ENCODE data around the gene PTGIS. TPM values are rescaled to one million over a fixed set of nuclear protein-coding genes. Genes with fewer than 3 reads are reported as not detected.

PTGIS gene
- total and polyA plus RNA-seq, 2 of the 4 experiments (the other 2 are of a cell fraction): 1.6 to 2.6 TPM

DNA sequence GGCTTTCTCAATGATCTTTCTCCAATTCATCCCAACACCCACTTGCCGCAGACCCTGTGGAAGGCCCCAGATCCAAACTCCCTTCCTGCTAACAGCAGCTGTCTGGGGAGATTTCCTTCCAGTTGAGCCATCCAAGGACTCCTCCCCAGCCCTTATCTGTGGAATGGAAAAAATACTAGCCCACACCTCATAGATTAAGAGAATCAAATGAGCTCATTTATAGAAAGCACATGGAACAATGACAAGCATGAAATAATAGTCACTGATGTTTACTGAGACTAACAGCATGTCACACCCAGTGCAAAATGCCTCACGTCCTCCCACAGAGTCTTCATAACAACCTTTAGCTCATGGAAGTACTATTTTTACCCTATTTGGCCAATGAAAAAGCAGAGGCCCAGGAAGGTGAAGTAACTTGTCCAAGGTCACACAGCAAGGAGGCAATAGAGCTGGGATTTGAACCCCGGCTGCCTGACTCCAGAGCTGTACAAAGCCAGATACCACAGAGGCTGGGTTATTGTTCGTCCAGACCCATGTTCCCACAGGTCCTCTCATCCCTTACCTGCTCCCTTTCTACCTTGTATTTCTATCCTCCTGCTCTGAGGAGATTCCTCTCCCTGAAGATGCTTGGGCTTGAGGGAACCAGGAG lies 23.4 kb upstream of the PTGIS start (continued):
- TF ChIP-seq CEBPB (IDR thresholded peaks at IDR 0.05; ENCODE audit: low read depth, low read length): no peak

DNA sequence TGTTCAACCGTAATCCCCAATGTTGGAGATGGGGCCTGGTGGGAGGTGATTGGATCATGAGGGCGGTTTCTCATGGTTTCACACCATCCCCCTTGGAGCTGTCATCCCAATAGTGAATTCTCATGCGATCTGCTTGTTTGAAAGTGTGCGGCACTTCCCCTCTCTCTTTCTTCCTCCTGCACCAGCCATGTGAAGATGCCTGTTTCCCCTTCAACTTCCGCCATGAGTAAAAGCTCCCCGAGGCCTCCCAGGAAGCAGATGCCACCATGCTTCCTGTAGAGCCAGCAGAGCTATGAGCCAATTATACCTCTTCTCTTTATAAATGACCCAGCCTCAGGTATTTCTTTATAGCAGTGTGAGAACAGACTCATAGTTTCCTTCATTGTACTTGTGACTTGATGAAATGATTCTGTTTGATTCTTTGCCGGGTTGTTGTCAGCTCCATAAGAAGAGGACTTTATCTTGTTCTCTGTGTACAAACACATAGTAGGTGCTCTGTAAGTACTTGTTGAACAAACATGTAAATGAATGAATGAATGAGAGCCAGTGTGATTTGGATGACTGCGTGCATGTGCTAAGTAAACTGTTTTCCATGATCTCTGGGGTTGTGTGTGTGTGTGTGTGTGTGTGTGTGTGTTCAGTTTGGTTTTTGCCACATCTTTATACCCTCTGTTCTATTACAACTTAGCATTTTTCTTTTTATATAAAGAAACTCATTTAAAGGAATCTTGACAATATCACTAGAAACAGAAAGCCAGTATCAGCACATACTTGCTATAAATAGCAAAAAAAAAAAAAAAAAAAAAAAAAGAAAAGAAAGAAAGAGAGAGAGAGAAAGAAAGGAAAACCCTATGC lies 22.5 kb upstream of the PTGIS start:
- H3K4me2 ChIP-seq (ENCODE audit: low read depth, low read length): no peak overlapping the region
- no peak overlapping the region for H2BK20ac ChIP-seq (ENCODE audit: low read depth, low read length)
- H3K14ac ChIP-seq (replicated peaks; ENCODE audit: low read depth, low read length): no peak overlapping the region
- ATAC-seq (ENCODE audit: low read depth): no peak
- in situ Hi-C loops (cut with MboI; ENCODE audit: low sequenced_read_pairs): no loop called here
- no peaks in the 10 kb centered on the region for H3K36me3 ChIP-seq (ENCODE audit: control insufficient read depth, insufficient read depth, low read length)
- no peaks in the 10 kb centered on the region for H3K79me1 ChIP-seq (ENCODE audit: low read depth in 1 of 2, low read length in 2 of 2)
- intact Hi-C loops (cut with micrococcal nuclease): no loop called here
- H3K4me3 ChIP-seq (ENCODE audit: insufficient read depth, low read depth, low read length): no peak overlapping the region
- H2BK15ac ChIP-seq (ENCODE audit: low read depth, low read length): peak overlapping the region; percentile 37; the same call in 1 of the 3 replicates
- peak overlapping the region; percentile 3 to 10; a peak in 1 of 4 replicates for H4K8ac ChIP-seq (ENCODE audit: low read depth in 2 of 2, low read length in 2 of 2)
- H3K56ac ChIP-seq (ENCODE audit: extremely low read depth, insufficient read depth, low read length): no peak overlapping the region
- H3K9ac ChIP-seq (ENCODE audit: low read depth, low read length): no peak overlapping the region; the same call in 1 of the 2 replicates
- H3K4me1 ChIP-seq (ENCODE audit: control insufficient read depth, insufficient read depth, low read length): peaks cover 29% of the 10 kb centered on the region
- no peak overlapping the region for H3K27ac ChIP-seq (ENCODE audit: insufficient read depth, low read length)
- ChIA-PET POLR2A (ENCODE audit: unreplicated experiment) (no interaction called here), CTCF (interaction anchor here (1.0 to 1.6 kb wide), 2 partner anchors 10 to 49 kb away, joined by 3 to 4 read pairs; no protein-coding TSS in a partner anchor)
- H2AK9ac ChIP-seq (replicated peaks; ENCODE audit: low read depth, low read length, poor library complexity): peak overlapping the region; percentile 51
- 93% methylated on average over 4 of the region's 8 CpGs; no CpG with 5 or more reads in 1 of the 2 experiments for WGBS, 2 experiments (ENCODE audit: extremely low coverage in 2 of 2, insufficient read length in 1 of 2)
- BruUV-seq (replicated peaks): no TSS peak
- dilution Hi-C loops (cut with HindIII; ENCODE audit: low sequenced_read_pairs, unreplicated experiment): no loop called here
- H3K9me1 ChIP-seq (ENCODE audit: insufficient read depth, low read length): 0 out of 2 replicates have a peak, but pooled peaks cover 6% of the 10 kb centered on the region
- H4K20me1 ChIP-seq (ENCODE audit: insufficient read depth, low read length): no peaks in the 10 kb centered on the region
- no peaks in the 10 kb centered on the region for H3K9me3 ChIP-seq (ENCODE audit: control insufficient read depth, insufficient read depth, low read length)
- H2AK5ac ChIP-seq (ENCODE audit: low read depth, low read length): no peak overlapping the region; the same call in 1 of the 2 replicates
- no peaks in the 10 kb centered on the region for H3K27me3 ChIP-seq (ENCODE audit: control insufficient read depth, insufficient read depth, low read length)
- 0 out of 2 replicates have a peak overlapping the region, but pooled peaks have one; percentile 4 for H2BK120ac ChIP-seq (ENCODE audit: low read depth, low read length)
- no peak overlapping the region; the same call in 1 of the 2 replicates for H3K4ac ChIP-seq (ENCODE audit: low read depth, low read length)
- peak overlapping the region; percentile 40; the same call in 1 of the 2 replicates for H4K91ac ChIP-seq (ENCODE audit: insufficient read depth, low read depth, low read length)
- H3K18ac ChIP-seq (ENCODE audit: low read depth, low read length): peak overlapping the region; percentile 51; the same call in 1 of the 2 replicates
- H3K23ac ChIP-seq (ENCODE audit: low read depth, low read length): no peak overlapping the region
- H4K5ac ChIP-seq (ENCODE audit: low read depth, low read length): peak overlapping the region; percentile 40; the same call in 1 of the 2 replicates
- no peak overlapping the region for H2AFZ ChIP-seq (replicated peaks; ENCODE audit: low read length, poor library complexity)
- no peak for DNase-seq
- peak overlapping the region; percentile 64 for H2BK5ac ChIP-seq (ENCODE audit: low read depth, low read length, poor library complexity, severe bottlenecking)
- no peak for TF ChIP-seq RFX5 (IDR thresholded peaks at IDR 0.05; ENCODE audit: low read depth, low read length)
- TF ChIP-seq CEBPB (IDR thresholded peaks at IDR 0.05; ENCODE audit: low read depth, low read length): no peak
- TF ChIP-seq, protein P1, sequence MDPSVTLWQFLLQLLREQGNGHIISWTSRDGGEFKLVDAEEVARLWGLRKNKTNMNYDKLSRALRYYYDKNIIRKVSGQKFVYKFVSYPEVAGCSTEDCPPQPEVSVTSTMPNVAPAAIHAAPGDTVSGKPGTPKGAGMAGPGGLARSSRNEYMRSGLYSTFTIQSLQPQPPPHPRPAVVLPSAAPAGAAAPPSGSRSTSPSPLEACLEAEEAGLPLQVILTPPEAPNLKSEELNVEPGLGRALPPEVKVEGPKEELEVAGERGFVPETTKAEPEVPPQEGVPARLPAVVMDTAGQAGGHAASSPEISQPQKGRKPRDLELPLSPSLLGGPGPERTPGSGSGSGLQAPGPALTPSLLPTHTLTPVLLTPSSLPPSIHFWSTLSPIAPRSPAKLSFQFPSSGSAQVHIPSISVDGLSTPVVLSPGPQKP (IDR thresholded peaks at IDR 0.05; ENCODE audit: borderline replicate concordance, low read depth, low read length): no peak
- TF ChIP-seq, protein P2, sequence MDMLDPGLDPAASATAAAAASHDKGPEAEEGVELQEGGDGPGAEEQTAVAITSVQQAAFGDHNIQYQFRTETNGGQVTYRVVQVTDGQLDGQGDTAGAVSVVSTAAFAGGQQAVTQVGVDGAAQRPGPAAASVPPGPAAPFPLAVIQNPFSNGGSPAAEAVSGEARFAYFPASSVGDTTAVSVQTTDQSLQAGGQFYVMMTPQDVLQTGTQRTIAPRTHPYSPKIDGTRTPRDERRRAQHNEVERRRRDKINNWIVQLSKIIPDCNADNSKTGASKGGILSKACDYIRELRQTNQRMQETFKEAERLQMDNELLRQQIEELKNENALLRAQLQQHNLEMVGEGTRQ (IDR thresholded peaks at IDR 0.05; ENCODE audit: low read depth, low read length): no peak
- TF ChIP-seq SMC3 (IDR thresholded peaks at IDR 0.05; ENCODE audit: low read depth, low read length): no peak
- TF ChIP-seq RCOR1 (IDR thresholded peaks at IDR 0.05; ENCODE audit: insufficient replicate concordance, low read length): no peak
- no peak for TF ChIP-seq RAD21 (IDR thresholded peaks at IDR 0.05; ENCODE audit: low read length)
- no peak for TF ChIP-seq CHD1 (IDR thresholded peaks at IDR 0.05; ENCODE audit: low read depth, low read length)
- no peak for TF ChIP-seq CTCF (conservative IDR thresholded peaks at IDR 0.05; ENCODE audit: low read depth, low read length)
